ENCODE results near the gene AFF4. TPM values are rescaled to one million over a fixed set of nuclear protein-coding genes. Genes with fewer than 3 reads are reported as not detected.

Gene AFF4
- polyA plus RNA-seq, 1 experiment, result 62.3 TPM

DNA sequence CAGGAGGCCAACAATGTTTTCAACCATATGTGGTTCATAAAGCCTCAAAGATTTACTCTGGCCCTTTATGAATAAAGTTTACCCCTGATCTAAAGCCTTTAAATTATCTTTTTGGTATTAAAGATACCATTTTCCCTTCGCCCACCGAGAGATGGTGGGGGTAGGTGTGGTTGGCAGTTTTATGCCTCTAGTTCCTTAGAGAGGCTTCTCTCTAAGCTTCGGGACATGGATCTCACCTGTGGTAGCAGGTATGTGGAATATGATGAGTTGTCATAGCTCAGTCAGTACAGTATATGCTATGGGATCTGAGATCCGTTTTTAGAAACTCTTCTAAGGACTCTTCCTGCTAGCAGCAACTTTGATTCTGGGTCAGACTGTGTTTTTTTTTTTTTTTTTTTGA is 94.7 kb downstream of the AFF4 start:
- CTCF ChIA-PET, result interaction anchor here (1.0 to 1.5 kb wide), 5 partner anchors 14 to 482 kb away, joined by 3 to 8 read pairs (median 4); no protein-coding TSS in a partner anchor
- Histone ChIP-seq H3K27ac (ENCODE audit: low read depth, low read length) (no peak overlapping the region), H3K27me3 (ENCODE audit: control insufficient read depth, insufficient read depth, low read length) (no peaks in the 10 kb centered on the region), H3K9me3 (ENCODE audit: control insufficient read depth, insufficient read depth, low read length) (no peaks in the 10 kb centered on the region), H3K4me3 (ENCODE audit: low read depth, low read length) (no peak overlapping the region)
- POLR2A ChIA-PET, result interaction anchor here (0.7 to 1.2 kb wide), 3 partner anchors 29 to 1574 kb away, joined by 3 to 6 read pairs (median 5); no protein-coding TSS in a partner anchor
- DNase-seq (ENCODE audit: low read depth, low spot score), result no peak
- TF ChIP-seq, protein P1, sequence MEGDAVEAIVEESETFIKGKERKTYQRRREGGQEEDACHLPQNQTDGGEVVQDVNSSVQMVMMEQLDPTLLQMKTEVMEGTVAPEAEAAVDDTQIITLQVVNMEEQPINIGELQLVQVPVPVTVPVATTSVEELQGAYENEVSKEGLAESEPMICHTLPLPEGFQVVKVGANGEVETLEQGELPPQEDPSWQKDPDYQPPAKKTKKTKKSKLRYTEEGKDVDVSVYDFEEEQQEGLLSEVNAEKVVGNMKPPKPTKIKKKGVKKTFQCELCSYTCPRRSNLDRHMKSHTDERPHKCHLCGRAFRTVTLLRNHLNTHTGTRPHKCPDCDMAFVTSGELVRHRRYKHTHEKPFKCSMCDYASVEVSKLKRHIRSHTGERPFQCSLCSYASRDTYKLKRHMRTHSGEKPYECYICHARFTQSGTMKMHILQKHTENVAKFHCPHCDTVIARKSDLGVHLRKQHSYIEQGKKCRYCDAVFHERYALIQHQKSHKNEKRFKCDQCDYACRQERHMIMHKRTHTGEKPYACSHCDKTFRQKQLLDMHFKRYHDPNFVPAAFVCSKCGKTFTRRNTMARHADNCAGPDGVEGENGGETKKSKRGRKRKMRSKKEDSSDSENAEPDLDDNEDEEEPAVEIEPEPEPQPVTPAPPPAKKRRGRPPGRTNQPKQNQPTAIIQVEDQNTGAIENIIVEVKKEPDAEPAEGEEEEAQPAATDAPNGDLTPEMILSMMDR (IDR thresholded peaks at IDR 0.05; ENCODE audit: low read depth, low read length), result no peak

DNA sequence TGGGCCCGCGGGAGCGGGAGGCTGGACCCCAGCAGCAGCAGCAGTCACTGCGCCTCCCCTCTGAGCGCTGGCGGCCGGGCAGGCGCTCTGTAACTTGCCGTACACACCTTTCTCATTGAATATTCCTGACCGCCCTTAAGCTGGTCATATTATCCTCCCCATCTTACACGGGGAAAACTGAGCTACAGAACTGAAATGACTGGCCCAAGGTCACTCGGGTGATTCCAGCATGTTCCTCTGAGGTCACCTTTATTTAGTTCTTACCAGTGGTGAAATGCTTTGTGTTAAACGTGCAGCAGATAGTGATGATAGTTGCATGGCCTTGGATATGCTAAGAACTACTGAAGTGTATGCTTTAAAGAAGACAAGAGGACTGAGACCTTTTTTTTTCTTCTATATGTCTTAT is 96.4 kb downstream of the AFF4 start:
- no peaks in the 10 kb centered on the region for H3K27me3 ChIP-seq (ENCODE audit: control insufficient read depth, insufficient read depth, low read length)
- H3K9me3 ChIP-seq (ENCODE audit: control insufficient read depth, insufficient read depth, low read length), result no peaks in the 10 kb centered on the region
- POLR2A ChIA-PET, result interaction anchor here (0.6 to 1.9 kb wide), 6 partner anchors 17 to 95 kb away, joined by 3 to 12 read pairs (median 4); partner anchors contain the start of gene SHROOM1
- CTCF ChIA-PET, result interaction anchor here (0.9 to 3.0 kb wide), 7 partner anchors 16 to 481 kb away, joined by 3 to 18 read pairs (median 5); no protein-coding TSS in a partner anchor
- DNase-seq (ENCODE audit: low read depth, low spot score), result no peak
- peak overlapping the region; percentile 94 for H3K27ac ChIP-seq (ENCODE audit: low read depth, low read length)
- TF ChIP-seq, protein P1 (IDR thresholded peaks at IDR 0.05; ENCODE audit: low read depth, low read length), result no peak
- H3K4me3 ChIP-seq (ENCODE audit: low read depth, low read length), result peak overlapping the region; percentile 97

DNA sequence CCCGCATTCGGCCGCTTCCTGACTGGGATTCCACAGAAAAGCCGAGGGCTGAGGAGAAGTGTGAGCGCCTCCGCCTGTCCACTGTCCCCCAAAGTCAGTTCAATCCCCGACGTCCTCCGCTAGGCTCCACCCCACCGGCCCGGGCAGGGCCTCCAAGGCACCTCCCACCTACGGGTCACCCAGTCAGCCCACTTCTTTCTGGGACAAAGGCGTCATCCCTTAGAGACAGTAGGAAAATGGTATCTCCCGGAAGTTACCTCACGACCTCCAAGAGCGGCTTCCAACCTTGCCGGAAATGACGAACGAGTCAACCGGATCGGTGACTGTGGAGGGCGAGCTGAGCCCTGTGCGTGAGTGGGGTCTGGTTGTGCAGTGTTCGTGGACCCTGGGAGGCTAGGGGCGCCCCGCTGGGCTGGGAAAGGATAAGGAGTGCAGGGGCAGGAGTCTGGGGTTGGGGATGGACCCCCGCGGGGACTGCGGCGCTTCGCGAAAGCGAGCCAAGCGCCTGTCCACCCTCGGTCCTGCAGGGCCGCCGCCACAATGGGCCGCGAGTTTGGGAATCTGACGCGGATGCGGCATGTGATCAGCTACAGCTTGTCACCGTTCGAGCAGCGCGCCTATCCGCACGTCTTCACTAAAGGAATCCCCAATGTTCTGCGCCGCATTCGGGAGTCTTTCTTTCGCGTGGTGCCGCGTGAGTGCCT is 96.9 kb downstream of the AFF4 start, which contains the start of the genes GDF9 and UQCRQ:
TSS of gene GDF9 (minus strand) at position 128 of the 704 bp plus-strand sequence. CDS start 1,936 bp downstream, outside the sequence.
TSS of gene UQCRQ (plus strand) at position 301 of the 704 bp plus-strand sequence. CDS start at position 541, 240 bp downstream.
- Histone ChIP-seq H3K27me3 (ENCODE audit: control insufficient read depth, insufficient read depth, low read length) (no peaks in the 10 kb centered on the region), H3K4me3 (ENCODE audit: low read depth, low read length) (peak within 1 kb of the TSS; percentile 97), H3K9me3 (ENCODE audit: control insufficient read depth, insufficient read depth, low read length) (no peaks in the 10 kb centered on the region), H3K27ac (ENCODE audit: low read depth, low read length) (peak within 1 kb of the TSS; percentile 94)
- ChIA-PET CTCF (interaction anchor here (1.0 to 3.0 kb wide), 8 partner anchors 17 to 481 kb away, joined by 3 to 23 read pairs (median 5); partner anchors contain the start of gene SHROOM1), POLR2A (interaction anchor here (0.5 to 1.9 kb wide), 12 partner anchors 12 to 149 kb away, joined by 3 to 12 read pairs (median 4); partner anchors contain the start of gene SHROOM1)
- peak; percentile 99 for DNase-seq (ENCODE audit: low read depth, low spot score)
- TF ChIP-seq, protein P1 (IDR thresholded peaks at IDR 0.05; ENCODE audit: low read depth, low read length), result peak; percentile 42

DNA sequence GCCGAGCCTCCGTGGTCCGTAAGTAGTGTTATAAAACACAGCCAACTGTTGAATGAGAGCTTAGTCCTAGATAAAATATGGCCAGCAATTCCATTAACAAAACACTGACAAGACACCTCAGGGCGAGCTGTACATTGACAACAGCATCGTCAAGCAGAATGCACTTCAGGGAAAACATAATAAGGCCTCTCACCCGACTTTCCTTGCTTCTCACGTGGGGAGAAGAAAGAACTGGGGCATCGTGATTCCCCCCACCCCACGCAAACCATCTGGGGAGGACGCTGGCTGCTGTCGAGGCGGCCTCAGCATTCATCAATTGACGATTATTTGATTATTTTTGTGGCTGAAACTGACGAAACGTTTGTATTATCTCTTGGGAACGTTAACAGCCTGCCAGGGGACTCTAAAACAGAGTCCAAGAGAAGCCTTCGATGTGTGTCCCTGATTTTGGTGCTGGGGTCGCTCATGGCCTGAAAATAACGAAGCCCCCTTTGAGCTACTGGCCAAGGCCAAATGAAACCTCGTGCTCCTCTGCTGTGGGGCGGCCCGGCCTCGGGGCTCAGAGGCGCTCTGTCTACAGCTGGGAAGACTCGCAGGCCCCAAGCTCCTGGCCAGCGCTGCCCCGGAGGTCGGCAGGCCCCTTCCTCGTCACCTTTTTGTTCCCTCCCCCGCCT is 97.6 kb downstream of the AFF4 start:
- ChIA-PET CTCF (interaction anchor here (1.1 to 3.0 kb wide), 7 partner anchors 12 to 480 kb away, joined by 3 to 23 read pairs (median 7); partner anchors contain the start of gene SHROOM1), POLR2A (interaction anchor here (0.5 to 1.9 kb wide), 11 partner anchors 11 to 148 kb away, joined by 3 to 12 read pairs (median 4); partner anchors contain the start of gene SHROOM1)

More for the DNA sequence above, 97.6 kb downstream of the AFF4 start:
- Histone ChIP-seq H3K9me3 (ENCODE audit: control insufficient read depth, insufficient read depth, low read length) (no peaks in the 10 kb centered on the region), H3K27me3 (ENCODE audit: control insufficient read depth, insufficient read depth, low read length) (no peaks in the 10 kb centered on the region), H3K27ac (ENCODE audit: low read depth, low read length) (peak overlapping the region; percentile 94), H3K4me3 (ENCODE audit: low read depth, low read length) (peak overlapping the region; percentile 97)
- no peak for DNase-seq (ENCODE audit: low read depth, low spot score)
- TF ChIP-seq, protein P1 (IDR thresholded peaks at IDR 0.05; ENCODE audit: low read depth, low read length), result no peak
